Raji (cell line): Measurements from ENCODE around the gene TUBGCP3.

Experiments used
- POLR2A ChIP-seq: IDR thresholded peaks from 2 replicates; pipeline ENCODE4 v1.6.1; 2011; ENCODE audit warnings: low read depth, low read length, control low read depth; ENCODE audit not compliant: insufficient read depth

Gene TUBGCP3

GRCh38 chr13:112447761-112448603 is 140.0 kb downstream of the TUBGCP3 start:
- TF ChIP-seq POLR2A: no peak

- no peak for TF ChIP-seq POLR2A
Observed at GRCh38 chr13:112447306-112447705, 140.6 kb downstream of the TUBGCP3 start.

- no peak for TF ChIP-seq POLR2A
Observed at GRCh38 chr13:112446867-112447266, 141.1 kb downstream of the TUBGCP3 start.

- no peak for TF ChIP-seq POLR2A
Observed at GRCh38 chr13:112446347-112446861, 141.5 kb downstream of the TUBGCP3 start.

GRCh38 chr13:112445411-112446271 is 142.3 kb downstream of the TUBGCP3 start:
- TF ChIP-seq POLR2A: no peak

GRCh38 chr13:112444416-112445399 is 143.2 kb downstream of the TUBGCP3 start:
- TF ChIP-seq POLR2A: no peak

- TF ChIP-seq POLR2A: no peak
Observed at GRCh38 chr13:112443995-112444311, 144.0 kb downstream of the TUBGCP3 start.

- TF ChIP-seq POLR2A: no peak
Observed at GRCh38 chr13:112443191-112443994, 144.6 kb downstream of the TUBGCP3 start.

- TF ChIP-seq POLR2A: no peak
Observed at GRCh38 chr13:112442483-112443090, 145.4 kb downstream of the TUBGCP3 start.

GRCh38 chr13:112441779-112442310 is 146.1 kb downstream of the TUBGCP3 start:
- no peak for TF ChIP-seq POLR2A

- no peak for TF ChIP-seq POLR2A
Observed at GRCh38 chr13:112441226-112441625, 146.7 kb downstream of the TUBGCP3 start.

GRCh38 chr13:112438515-112438914 is 149.4 kb downstream of the TUBGCP3 start:
- TF ChIP-seq POLR2A: no peak

- no peak for TF ChIP-seq POLR2A
Observed at GRCh38 chr13:112438094-112438493, 149.9 kb downstream of the TUBGCP3 start.

GRCh38 chr13:112435973-112436372 is 152.0 kb downstream of the TUBGCP3 start:
- TF ChIP-seq POLR2A: no peak
